GM10266 (cell line): Measurements from ENCODE around the gene NEB.

ENCODE experiments used
- DNase-seq: peaks from one replicate; pipeline ENCODE4 v3.0.0; 2012; ENCODE audit errors: extremely low spot score
- CTCF ChIP-seq: IDR thresholded peaks from 2 replicates; pipeline ENCODE4 v1.5.1; 2012; ENCODE audit warnings: mild to moderate bottlenecking, low read depth; ENCODE audit not compliant: control insufficient read depth, insufficient read depth; ENCODE audit errors: missing control alignments

NEB gene

GRCh38 chr2:151733771-151734672 is at the start of gene NEB:
Gene NEB (minus strand): TSS chr2:151734476. CDS start chr2:151733156, 1,320 bp downstream.
- TF ChIP-seq CTCF = no peak
- DNase-seq = no peak

- TF ChIP-seq CTCF = no peak
- no peak for DNase-seq
Measured at GRCh38 chr2:151783133-151783520, 48.9 kb upstream of the NEB start.

DNA sequence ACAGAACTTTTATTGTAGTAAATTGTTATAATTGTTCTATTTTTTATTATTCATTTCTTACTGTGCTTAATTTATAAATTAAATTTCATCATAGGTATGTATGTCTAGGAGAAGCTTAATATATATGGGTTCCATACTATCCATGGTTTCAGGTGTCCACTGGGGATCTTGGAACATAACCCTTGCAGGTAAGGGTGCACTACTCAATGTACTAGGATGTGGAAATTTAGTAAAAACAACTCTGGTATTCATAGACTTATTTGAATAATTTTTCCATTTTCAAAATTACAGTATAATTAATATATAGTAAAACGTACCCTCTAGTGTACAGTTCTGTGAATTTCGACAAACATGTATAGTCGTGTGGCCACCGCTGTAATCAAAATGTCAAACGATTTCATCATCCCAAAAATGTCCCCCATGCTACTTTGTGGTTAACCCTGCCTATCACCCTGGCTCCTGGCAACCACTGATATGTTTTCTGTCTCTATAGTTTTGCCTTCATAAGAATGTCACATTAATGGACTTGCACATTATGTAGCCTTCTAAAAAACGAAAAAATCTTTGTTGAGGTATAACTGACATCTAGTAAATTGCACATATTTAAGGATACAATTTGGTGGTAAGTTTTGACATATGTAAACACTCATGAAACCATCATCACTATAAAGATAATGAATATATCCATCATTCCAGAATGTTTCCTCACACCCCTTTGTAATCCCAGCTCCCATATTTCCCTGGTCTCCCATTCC is 48.3 kb upstream of the NEB start:
- no peak for TF ChIP-seq CTCF
- no peak for DNase-seq

- no peak for DNase-seq
- TF ChIP-seq CTCF = no peak
Measured at GRCh38 chr2:151781642-151782041, 47.4 kb upstream of the NEB start.

DNA sequence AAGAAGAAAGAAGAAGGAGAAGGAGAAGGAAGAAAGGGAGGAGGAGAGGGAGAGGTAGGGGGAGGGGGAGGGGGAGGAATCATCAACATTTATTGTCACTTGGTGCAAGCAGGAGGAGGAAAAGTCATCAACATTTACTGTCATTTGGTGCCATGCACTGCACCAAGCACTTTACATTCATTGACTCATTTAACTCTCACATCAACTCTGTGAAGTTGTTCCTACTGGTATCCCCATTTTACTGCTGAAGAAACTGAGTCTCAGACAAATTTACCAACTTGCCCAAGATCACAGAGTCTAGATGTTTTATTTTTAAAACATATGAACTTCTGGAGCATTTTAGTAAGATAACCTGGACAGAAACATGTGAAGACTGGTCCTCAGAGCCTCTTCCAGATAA is 46.7 kb upstream of the NEB start:
- TF ChIP-seq CTCF = no peak
- no peak for DNase-seq

- TF ChIP-seq CTCF = no peak
- no peak for DNase-seq
Measured at GRCh38 chr2:151777935-151778334, 43.7 kb upstream of the NEB start.

- no peak for TF ChIP-seq CTCF
- no peak for DNase-seq
Measured at GRCh38 chr2:151777487-151777886, 43.2 kb upstream of the NEB start.
